Measurements from ENCODE around the gene DGKI. TPM values are rescaled to one million over a fixed set of nuclear protein-coding genes. Genes with fewer than 3 reads are reported as not detected.

DGKI gene
- total RNA-seq, 1 donor from 2014 or later, result 5.5 TPM

GRCh38 chr7:137751361-137752009 is 95.3 kb downstream of the DGKI start:
- Histone ChIP-seq H3K4me3 (no peak overlapping the region), H3K27me3 (no peaks in the 10 kb centered on the region), H3K4me2 (no peak overlapping the region), H3K79me2 (ENCODE audit: low read depth) (no peaks in the 10 kb centered on the region), H2AFZ (replicated peaks) (no peak overlapping the region), H3K36me3 (no peaks in the 10 kb centered on the region), H3K4me1 (peaks cover 32% of the 10 kb centered on the region), H4K20me1 (ENCODE audit: low read depth) (no peaks in the 10 kb centered on the region), H3F3A (ENCODE audit: low read depth) (peaks cover 8% of the 10 kb centered on the region), H3K27ac (no peak overlapping the region), H3K9ac (no peak overlapping the region), H3K9me3 (ENCODE audit: low read depth) (no peaks in the 10 kb centered on the region)
- Mint-ChIP-seq H3K4me1 (peaks cover 42% of the 10 kb centered on the region), H3K27ac (no peak overlapping the region), H3K9me3 (peaks cover 3% of the 10 kb centered on the region), H3K4me3 (no peak overlapping the region), H3K27me3 (ENCODE audit: insufficient read depth, low read depth) (peaks cover 10% of the 10 kb centered on the region), H3K36me3 (no peaks in the 10 kb centered on the region)
- DNase-seq (ENCODE audit: low spot score), result no peak
- no peak for TF ChIP-seq EZH2 (IDR thresholded peaks at IDR 0.05)
- TF ChIP-seq, protein P1, sequence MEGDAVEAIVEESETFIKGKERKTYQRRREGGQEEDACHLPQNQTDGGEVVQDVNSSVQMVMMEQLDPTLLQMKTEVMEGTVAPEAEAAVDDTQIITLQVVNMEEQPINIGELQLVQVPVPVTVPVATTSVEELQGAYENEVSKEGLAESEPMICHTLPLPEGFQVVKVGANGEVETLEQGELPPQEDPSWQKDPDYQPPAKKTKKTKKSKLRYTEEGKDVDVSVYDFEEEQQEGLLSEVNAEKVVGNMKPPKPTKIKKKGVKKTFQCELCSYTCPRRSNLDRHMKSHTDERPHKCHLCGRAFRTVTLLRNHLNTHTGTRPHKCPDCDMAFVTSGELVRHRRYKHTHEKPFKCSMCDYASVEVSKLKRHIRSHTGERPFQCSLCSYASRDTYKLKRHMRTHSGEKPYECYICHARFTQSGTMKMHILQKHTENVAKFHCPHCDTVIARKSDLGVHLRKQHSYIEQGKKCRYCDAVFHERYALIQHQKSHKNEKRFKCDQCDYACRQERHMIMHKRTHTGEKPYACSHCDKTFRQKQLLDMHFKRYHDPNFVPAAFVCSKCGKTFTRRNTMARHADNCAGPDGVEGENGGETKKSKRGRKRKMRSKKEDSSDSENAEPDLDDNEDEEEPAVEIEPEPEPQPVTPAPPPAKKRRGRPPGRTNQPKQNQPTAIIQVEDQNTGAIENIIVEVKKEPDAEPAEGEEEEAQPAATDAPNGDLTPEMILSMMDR (IDR thresholded peaks at IDR 0.05), result no peak
- no peak for TF ChIP-seq EZH2phosphoT487 (IDR thresholded peaks at IDR 0.05)

DNA sequence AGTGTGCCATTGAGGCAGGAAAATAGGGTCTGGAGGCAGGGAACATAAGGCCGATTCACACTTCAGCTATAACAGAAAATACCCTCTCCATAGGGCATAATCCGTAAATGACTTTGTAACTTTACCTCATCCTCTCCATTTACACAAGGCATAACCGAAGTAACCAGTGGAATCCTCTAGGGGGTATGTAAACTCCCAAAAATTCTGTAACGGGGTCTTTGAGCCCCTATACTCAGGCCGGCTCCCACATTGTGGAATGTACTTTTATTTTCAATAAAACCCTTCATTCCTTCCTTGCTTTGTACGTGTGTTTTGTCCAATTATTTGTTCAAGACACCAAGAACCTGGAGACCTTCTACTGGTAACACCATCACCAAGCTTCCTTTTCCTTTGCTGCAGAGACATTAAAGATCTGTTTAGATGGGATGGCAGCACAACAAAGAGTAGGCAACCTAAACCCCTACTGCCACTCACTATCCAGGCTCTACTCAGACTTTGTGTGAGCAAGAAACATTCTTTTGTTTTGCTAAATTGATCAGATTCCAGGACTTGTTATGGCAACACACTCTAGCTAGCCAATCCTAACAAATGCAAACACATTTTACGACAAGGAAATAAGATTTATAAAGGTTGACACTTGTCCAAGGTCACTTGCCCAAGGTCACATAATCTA is 99.3 kb downstream of the DGKI start:
- Histone ChIP-seq H4K20me1 (ENCODE audit: low read depth) (no peaks in the 10 kb centered on the region), H3K27ac (no peak overlapping the region), H3K36me3 (no peaks in the 10 kb centered on the region), H3F3A (ENCODE audit: low read depth) (no peaks in the 10 kb centered on the region), H3K9me3 (ENCODE audit: low read depth) (no peaks in the 10 kb centered on the region), H3K79me2 (ENCODE audit: low read depth) (no peaks in the 10 kb centered on the region), H3K4me1 (peaks cover 11% of the 10 kb centered on the region), H2AFZ (replicated peaks) (peak overlapping the region; percentile 2), H3K4me2 (no peak overlapping the region), H3K9ac (no peak overlapping the region), H3K27me3 (no peaks in the 10 kb centered on the region), H3K4me3 (no peak overlapping the region)
- Mint-ChIP-seq H3K9me3 (peaks cover 16% of the 10 kb centered on the region), H3K36me3 (no peaks in the 10 kb centered on the region), H3K27ac (no peak overlapping the region), H3K4me3 (no peak overlapping the region), H3K27me3 (ENCODE audit: insufficient read depth, low read depth) (peaks cover 4% of the 10 kb centered on the region), H3K4me1 (peaks cover 3% of the 10 kb centered on the region)
- no peak for DNase-seq (ENCODE audit: low spot score)
- TF ChIP-seq, protein P1 (IDR thresholded peaks at IDR 0.05), result peak; percentile 32
- TF ChIP-seq EZH2phosphoT487 (IDR thresholded peaks at IDR 0.05) (no peak), EZH2 (IDR thresholded peaks at IDR 0.05) (no peak)

DNA sequence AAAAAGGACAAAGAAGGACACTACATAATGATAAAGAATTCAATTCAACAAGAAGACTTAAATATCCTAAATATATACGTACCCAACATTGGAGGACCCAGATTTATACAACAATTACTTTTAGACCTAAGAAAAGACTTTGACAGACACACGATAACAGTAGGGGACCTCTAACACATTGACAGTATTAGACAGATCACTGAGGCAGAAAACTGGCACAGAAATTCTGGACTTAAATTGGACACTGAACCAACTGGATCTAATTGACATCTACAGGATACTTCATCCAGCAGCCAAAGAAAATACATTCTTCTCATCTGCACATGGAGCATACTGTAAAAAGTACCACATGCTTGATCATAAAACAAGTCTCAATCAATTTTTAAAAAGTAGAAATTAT is 103.8 kb downstream of the DGKI start:
- Mint-ChIP-seq H3K27me3 (ENCODE audit: insufficient read depth, low read depth) (peaks cover 7% of the 10 kb centered on the region), H3K4me3 (no peak overlapping the region), H3K36me3 (no peaks in the 10 kb centered on the region), H3K27ac (no peak overlapping the region), H3K4me1 (peaks cover 8% of the 10 kb centered on the region), H3K9me3 (peaks cover 15% of the 10 kb centered on the region)
- no peak for DNase-seq (ENCODE audit: low spot score)
- Histone ChIP-seq H3K4me2 (no peak overlapping the region), H3K27ac (no peak overlapping the region), H2AFZ (replicated peaks) (no peak overlapping the region), H3K36me3 (no peaks in the 10 kb centered on the region), H3K27me3 (no peaks in the 10 kb centered on the region), H4K20me1 (ENCODE audit: low read depth) (no peaks in the 10 kb centered on the region), H3K9ac (no peak overlapping the region), H3F3A (ENCODE audit: low read depth) (no peaks in the 10 kb centered on the region), H3K9me3 (ENCODE audit: low read depth) (no peaks in the 10 kb centered on the region), H3K4me1 (peaks cover 10% of the 10 kb centered on the region), H3K4me3 (no peak overlapping the region), H3K79me2 (ENCODE audit: low read depth) (no peaks in the 10 kb centered on the region)
- no peak for TF ChIP-seq EZH2phosphoT487 (IDR thresholded peaks at IDR 0.05)
- TF ChIP-seq, protein P1 (IDR thresholded peaks at IDR 0.05), result no peak
- TF ChIP-seq EZH2 (IDR thresholded peaks at IDR 0.05), result no peak

Measured in neural progenitor cell (in vitro differentiated cells).